Measurements from ENCODE around the gene FRMPD1. TPM values are rescaled to one million over a fixed set of nuclear protein-coding genes. Genes with fewer than 3 reads are reported as not detected.

Gene FRMPD1
- total and polyA plus RNA-seq, 2 of the 13 experiments (the other 11 are each of a cell fraction or from before 2014, with no cell fraction given) = not detected

DNA sequence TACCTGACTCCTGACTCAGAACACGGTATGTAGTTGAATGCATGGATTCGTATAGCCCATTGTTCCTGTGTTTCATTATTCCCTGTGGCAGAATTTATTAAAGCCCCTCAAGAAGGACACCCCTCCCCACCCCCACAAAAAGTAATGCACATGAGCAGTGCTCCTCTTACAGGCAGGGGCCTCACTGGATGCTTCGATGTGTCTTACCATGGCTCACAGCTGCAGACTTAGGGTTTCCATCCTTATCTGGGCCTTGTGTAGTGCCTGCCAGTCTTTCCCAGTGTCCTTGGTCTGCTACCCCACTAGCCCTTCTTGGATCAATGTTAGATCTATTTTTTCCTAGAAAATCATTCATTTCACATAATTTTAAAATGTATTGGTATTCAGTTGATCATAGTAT is 119.2 kb downstream of the FRMPD1 start:
- Histone ChIP-seq H3K4me2 (ENCODE audit: low read depth, low read length) (no peak overlapping the region), H3K4me1 (ENCODE audit: insufficient read depth, low read length) (no peaks in the 10 kb centered on the region), H3K36me3 (replicated peaks in 1 of 2; ENCODE audit: control insufficient read depth in 1 of 2, insufficient read depth in 2 of 2, low read length in 2 of 2) (peaks cover 7 to 17% of the 10 kb centered on the region in 2 experiments), H3K27ac (ENCODE audit: extremely low read length, insufficient read depth, low read length) (no peak overlapping the region), H3K9ac (ENCODE audit: insufficient read depth, low read depth, low read length) (no peak overlapping the region), H3K79me2 (ENCODE audit: insufficient read depth, low read length) (no peaks in the 10 kb centered on the region), H3K9me3 (ENCODE audit: low read length) (no peaks in the 10 kb centered on the region), H4K20me1 (ENCODE audit: insufficient read depth, low read length) (no peaks in the 10 kb centered on the region), H3K4me3 (replicated peaks in 1 of 3; ENCODE audit: insufficient read depth in 1 of 3, low read depth in 2 of 3, low read length in 3 of 3) (no peak overlapping the region), H3K27me3 (ENCODE audit: control insufficient read depth in 1 of 2, insufficient read depth in 2 of 2, low read length in 2 of 2) (no peaks in the 10 kb centered on the region), H2AFZ (ENCODE audit: low read length) (no peak overlapping the region)
- 100% methylated on average over 3 of the region's 3 CpGs for WGBS (ENCODE audit: low lambda C conversion rate)
- intact Hi-C loops (cut with micrococcal nuclease; ENCODE audit: unreplicated experiment) = no loop called here
- POLR2A ChIA-PET = no interaction called here
- no TSS peak for BruUV-seq (replicated peaks)
- FAIRE-seq (no peak), ATAC-seq (no peak), DNase-seq (ENCODE audit: low spot score) (no peak)
- in situ Hi-C loops (cut with HindIII; ENCODE audit: extremely low pct_ligation_motif_present, low pct_unique_long_range_greater_than_20kb) = no loop called here
- TF ChIP-seq THYN1 (CRISPR knock-in tag; IDR thresholded peaks at IDR 0.05; ENCODE audit: borderline replicate concordance, low read depth) (no peak), ZSCAN20 (CRISPR knock-in tag; IDR thresholded peaks at IDR 0.05; ENCODE audit: borderline replicate concordance) (no peak), KDM2A (CRISPR knock-in tag; IDR thresholded peaks at IDR 0.05; ENCODE audit: borderline replicate concordance, low read depth) (no peak), PTBP1 (IDR thresholded peaks at IDR 0.05; ENCODE audit: low read depth, low read length, poor library complexity, severe bottlenecking) (no peak), SRSF9 (IDR thresholded peaks at IDR 0.05; ENCODE audit: borderline replicate concordance, insufficient read depth, low read depth, low read length, poor library complexity, severe bottlenecking) (no peak), DPF2 (CRISPR knock-in tag; IDR thresholded peaks at IDR 0.05; ENCODE audit: borderline replicate concordance, low read depth) (no peak), RFX5 (IDR thresholded peaks at IDR 0.05; ENCODE audit: low read depth, low read length) (no peak), HHEX (CRISPR knock-in tag; IDR thresholded peaks at IDR 0.05) (no peak), ZNF17 (CRISPR knock-in tag; IDR thresholded peaks at IDR 0.05) (no peak), TAF15 (IDR thresholded peaks at IDR 0.05; ENCODE audit: low read depth, low read length, poor library complexity, severe bottlenecking) (no peak), RARA (CRISPR knock-in tag; IDR thresholded peaks at IDR 0.05) (no peak), RBAK (CRISPR knock-in tag; IDR thresholded peaks at IDR 0.05) (no peak), ZNF121 (CRISPR knock-in tag; IDR thresholded peaks at IDR 0.05) (no peak), GABPB1 (CRISPR knock-in tag; IDR thresholded peaks at IDR 0.05) (no peak), ARNT2 (CRISPR knock-in tag; IDR thresholded peaks at IDR 0.05; ENCODE audit: low read depth) (no peak)
- TF ChIP-seq, protein P1, sequence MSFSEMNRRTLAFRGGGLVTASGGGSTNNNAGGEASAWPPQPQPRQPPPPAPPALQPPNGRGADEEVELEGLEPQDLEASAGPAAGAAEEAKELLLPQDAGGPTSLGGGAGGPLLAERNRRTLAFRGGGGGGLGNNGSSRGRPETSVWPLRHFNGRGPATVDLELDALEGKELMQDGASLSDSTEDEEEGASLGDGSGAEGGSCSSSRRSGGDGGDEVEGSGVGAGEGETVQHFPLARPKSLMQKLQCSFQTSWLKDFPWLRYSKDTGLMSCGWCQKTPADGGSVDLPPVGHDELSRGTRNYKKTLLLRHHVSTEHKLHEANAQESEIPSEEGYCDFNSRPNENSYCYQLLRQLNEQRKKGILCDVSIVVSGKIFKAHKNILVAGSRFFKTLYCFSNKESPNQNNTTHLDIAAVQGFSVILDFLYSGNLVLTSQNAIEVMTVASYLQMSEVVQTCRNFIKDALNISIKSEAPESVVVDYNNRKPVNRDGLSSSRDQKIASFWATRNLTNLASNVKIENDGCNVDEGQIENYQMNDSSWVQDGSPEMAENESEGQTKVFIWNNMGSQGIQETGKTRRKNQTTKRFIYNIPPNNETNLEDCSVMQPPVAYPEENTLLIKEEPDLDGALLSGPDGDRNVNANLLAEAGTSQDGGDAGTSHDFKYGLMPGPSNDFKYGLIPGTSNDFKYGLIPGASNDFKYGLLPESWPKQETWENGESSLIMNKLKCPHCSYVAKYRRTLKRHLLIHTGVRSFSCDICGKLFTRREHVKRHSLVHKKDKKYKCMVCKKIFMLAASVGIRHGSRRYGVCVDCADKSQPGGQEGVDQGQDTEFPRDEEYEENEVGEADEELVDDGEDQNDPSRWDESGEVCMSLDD (CRISPR knock-in tag; IDR thresholded peaks at IDR 0.05; ENCODE audit: borderline replicate concordance) = no peak
- TF ChIP-seq, protein P2, sequence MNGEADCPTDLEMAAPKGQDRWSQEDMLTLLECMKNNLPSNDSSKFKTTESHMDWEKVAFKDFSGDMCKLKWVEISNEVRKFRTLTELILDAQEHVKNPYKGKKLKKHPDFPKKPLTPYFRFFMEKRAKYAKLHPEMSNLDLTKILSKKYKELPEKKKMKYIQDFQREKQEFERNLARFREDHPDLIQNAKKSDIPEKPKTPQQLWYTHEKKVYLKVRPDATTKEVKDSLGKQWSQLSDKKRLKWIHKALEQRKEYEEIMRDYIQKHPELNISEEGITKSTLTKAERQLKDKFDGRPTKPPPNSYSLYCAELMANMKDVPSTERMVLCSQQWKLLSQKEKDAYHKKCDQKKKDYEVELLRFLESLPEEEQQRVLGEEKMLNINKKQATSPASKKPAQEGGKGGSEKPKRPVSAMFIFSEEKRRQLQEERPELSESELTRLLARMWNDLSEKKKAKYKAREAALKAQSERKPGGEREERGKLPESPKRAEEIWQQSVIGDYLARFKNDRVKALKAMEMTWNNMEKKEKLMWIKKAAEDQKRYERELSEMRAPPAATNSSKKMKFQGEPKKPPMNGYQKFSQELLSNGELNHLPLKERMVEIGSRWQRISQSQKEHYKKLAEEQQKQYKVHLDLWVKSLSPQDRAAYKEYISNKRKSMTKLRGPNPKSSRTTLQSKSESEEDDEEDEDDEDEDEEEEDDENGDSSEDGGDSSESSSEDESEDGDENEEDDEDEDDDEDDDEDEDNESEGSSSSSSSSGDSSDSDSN (CRISPR knock-in tag; IDR thresholded peaks at IDR 0.05) = no peak
- TF ChIP-seq, protein P3, sequence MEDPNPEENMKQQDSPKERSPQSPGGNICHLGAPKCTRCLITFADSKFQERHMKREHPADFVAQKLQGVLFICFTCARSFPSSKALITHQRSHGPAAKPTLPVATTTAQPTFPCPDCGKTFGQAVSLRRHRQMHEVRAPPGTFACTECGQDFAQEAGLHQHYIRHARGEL (CRISPR knock-in tag; IDR thresholded peaks at IDR 0.05) = no peak
- TF ChIP-seq, protein P4, sequence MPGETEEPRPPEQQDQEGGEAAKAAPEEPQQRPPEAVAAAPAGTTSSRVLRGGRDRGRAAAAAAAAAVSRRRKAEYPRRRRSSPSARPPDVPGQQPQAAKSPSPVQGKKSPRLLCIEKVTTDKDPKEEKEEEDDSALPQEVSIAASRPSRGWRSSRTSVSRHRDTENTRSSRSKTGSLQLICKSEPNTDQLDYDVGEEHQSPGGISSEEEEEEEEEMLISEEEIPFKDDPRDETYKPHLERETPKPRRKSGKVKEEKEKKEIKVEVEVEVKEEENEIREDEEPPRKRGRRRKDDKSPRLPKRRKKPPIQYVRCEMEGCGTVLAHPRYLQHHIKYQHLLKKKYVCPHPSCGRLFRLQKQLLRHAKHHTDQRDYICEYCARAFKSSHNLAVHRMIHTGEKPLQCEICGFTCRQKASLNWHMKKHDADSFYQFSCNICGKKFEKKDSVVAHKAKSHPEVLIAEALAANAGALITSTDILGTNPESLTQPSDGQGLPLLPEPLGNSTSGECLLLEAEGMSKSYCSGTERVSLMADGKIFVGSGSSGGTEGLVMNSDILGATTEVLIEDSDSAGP (CRISPR knock-in tag; IDR thresholded peaks at IDR 0.05; ENCODE audit: borderline replicate concordance) = no peak
- CTCF ChIA-PET (ENCODE audit: low intra/inter-chr PET ratio, low total read pairs) = no interaction called here

All from HepG2 (cell line).